Measurements from ENCODE around the gene MVB12B.

DNA sequence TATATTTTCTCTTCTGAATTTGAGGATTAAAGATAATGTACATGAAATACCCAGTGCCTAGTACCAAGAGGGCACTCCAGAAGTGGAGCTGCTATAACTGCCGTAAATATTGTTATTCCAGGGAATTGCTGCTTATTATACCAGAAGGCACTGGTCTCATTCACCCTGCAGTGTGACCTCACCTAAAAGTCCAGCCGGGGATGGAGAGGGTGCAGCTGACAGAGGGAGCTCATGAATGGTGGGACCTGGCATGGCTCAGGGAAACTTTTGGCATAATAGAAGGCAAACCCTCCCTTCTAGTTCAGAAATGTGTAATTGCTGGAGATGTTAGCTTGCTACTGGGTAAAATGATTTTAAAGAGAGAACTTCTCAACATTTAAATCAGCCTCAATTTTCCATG lies 108.5 kb downstream of the MVB12B start:
- no peak for TF ChIP-seq EP300 (IDR thresholded peaks at IDR 0.05; ENCODE audit: low read depth)
- TF ChIP-seq, protein P1, sequence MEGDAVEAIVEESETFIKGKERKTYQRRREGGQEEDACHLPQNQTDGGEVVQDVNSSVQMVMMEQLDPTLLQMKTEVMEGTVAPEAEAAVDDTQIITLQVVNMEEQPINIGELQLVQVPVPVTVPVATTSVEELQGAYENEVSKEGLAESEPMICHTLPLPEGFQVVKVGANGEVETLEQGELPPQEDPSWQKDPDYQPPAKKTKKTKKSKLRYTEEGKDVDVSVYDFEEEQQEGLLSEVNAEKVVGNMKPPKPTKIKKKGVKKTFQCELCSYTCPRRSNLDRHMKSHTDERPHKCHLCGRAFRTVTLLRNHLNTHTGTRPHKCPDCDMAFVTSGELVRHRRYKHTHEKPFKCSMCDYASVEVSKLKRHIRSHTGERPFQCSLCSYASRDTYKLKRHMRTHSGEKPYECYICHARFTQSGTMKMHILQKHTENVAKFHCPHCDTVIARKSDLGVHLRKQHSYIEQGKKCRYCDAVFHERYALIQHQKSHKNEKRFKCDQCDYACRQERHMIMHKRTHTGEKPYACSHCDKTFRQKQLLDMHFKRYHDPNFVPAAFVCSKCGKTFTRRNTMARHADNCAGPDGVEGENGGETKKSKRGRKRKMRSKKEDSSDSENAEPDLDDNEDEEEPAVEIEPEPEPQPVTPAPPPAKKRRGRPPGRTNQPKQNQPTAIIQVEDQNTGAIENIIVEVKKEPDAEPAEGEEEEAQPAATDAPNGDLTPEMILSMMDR (IDR thresholded peaks at IDR 0.05), result no peak
- no peak for TF ChIP-seq POLR2A (IDR thresholded peaks at IDR 0.05)
